Stomach (tissue), 4 donors: ENCODE data around the gene CNTROB.

Experiments
- POLR2AphosphoS5 ChIP-seq, 3 donors: sonication (generic); formaldehyde crosslinking; IDR thresholded peaks; one replicate each; pipeline ENCODE4 v1.6.1; 2016; ENCODE audit warnings: antibody characterized with exemption in 3 of 3
- TF ChIP-seq, protein P1 (sequence below), 7 experiments: fragments of 450-650 bp in 4 of 7; fragments of 200-600 bp in 3 of 7; sonication (generic) in 3 of 7; IDR thresholded peaks; one replicate each; pipeline ENCODE4 v1.5.1; 2016 to 2019; ENCODE audit warnings: antibody characterized with exemption in 7 of 7, control low read depth in 2 of 7, mild to moderate bottlenecking in 1 of 7

DNA sequence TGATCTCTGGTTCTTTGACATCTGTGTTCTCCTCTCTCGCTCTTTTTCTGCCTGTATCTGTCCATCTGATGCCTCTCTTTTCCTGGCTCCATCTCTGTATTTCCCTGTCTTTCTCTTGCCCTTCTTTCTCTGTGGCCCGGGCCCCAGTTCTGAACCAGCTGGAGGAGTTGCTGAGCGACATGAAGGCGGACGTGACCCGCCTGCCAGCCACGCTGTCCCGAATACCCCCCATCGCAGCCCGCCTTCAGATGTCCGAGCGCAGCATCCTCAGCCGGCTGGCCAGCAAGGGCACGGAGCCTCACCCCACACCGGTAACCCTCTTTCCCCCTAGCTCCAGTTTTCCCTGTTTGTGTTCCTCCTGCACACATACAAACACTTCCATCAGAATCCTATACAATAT, 21.7 kb upstream of the CNTROB start:
- no peak for TF ChIP-seq POLR2AphosphoS5 (IDR thresholded peaks at IDR 0.05)
- TF ChIP-seq, protein P1, sequence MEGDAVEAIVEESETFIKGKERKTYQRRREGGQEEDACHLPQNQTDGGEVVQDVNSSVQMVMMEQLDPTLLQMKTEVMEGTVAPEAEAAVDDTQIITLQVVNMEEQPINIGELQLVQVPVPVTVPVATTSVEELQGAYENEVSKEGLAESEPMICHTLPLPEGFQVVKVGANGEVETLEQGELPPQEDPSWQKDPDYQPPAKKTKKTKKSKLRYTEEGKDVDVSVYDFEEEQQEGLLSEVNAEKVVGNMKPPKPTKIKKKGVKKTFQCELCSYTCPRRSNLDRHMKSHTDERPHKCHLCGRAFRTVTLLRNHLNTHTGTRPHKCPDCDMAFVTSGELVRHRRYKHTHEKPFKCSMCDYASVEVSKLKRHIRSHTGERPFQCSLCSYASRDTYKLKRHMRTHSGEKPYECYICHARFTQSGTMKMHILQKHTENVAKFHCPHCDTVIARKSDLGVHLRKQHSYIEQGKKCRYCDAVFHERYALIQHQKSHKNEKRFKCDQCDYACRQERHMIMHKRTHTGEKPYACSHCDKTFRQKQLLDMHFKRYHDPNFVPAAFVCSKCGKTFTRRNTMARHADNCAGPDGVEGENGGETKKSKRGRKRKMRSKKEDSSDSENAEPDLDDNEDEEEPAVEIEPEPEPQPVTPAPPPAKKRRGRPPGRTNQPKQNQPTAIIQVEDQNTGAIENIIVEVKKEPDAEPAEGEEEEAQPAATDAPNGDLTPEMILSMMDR (IDR thresholded peaks at IDR 0.05): no peak
